Renal cortex interstitium (tissue), 3 donors: ENCODE data around the gene FOXP1. TPM values are rescaled to one million over a fixed set of nuclear protein-coding genes. Genes with fewer than 3 reads are reported as not detected.

ENCODE experiments used
- polyA plus RNA-seq, 3 donors: library from polyadenylated mRNA; unstranded; fragments of 120-200 nt; gene quantifications; one replicate each; pipeline ENCODE4 v1.2.1, GENCODE V29; 2013; ENCODE audit not compliant: insufficient read length in 3 of 3

Gene FOXP1
- polyA plus RNA-seq, 3 donors, result 36.8 to 51.7 (median 40.1) TPM

Other genes with a start within 250 kb of the FOXP1 start
- 10 to 100 TPM; 11.1 to 14.9 (median 14.3) TPM for gene EIF4E3, start 141.7 kb upstream of the FOXP1 start, polyA plus RNA-seq
- 10 to 100 TPM in 2 of 3 donors, 1 to 10 TPM in 1; 8.3 to 12.6 (median 11.2) TPM for gene GPR27, start 170.1 kb upstream of the FOXP1 start, polyA plus RNA-seq
- gene PROK2, start 201.4 kb upstream of the FOXP1 start, polyA plus RNA-seq, result under 1 TPM in 1 of 3 donors, not detected in 2; 0.29 TPM